Measurements from ENCODE around the gene EML4. TPM values are rescaled to one million over a fixed set of nuclear protein-coding genes. Genes with fewer than 3 reads are reported as not detected.
"Not testable (repeated sequence)": the region's sequence is repeated elsewhere in the genome, so short reads cannot be mapped to it uniquely, and the experiment has no call there.

The EML4 gene
- 83.2 and 95.8 TPM in 2 replicates for total RNA-seq

DNA sequence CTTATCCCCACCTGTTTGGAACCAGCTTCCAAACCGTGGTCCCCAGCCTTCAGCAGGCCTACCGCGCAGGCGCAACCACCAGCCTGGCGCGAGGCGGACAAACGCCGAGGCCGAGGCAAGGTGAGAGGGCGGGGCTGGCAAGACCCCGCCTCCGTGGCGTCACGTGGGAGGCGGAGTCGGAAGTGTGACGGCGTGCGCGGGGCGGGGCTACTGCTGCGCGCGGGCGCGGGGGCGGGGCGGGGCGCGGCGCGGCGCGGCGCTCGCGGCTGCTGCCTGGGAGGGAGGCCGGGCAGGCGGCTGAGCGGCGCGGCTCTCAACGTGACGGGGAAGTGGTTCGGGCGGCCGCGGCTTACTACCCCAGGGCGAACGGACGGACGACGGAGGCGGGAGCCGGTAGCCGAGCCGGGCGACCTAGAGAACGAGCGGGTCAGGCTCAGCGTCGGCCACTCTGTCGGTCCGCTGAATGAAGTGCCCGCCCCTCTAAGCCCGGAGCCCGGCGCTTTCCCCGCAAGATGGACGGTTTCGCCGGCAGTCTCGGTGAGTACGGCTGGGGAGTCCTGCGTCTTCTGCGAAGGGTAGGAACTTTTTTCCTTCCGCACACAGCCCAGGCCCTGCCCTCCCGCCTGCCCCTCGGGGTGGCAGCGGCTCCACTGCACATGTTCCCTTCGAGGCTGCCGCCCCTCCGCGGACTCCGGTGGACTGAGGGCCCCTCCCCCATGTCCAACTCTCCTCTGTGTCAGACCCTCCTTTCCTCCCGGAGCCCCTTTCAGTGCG, at the start of gene EML4:
Gene EML4, plus strand, starts transcription at position 254 of the 774 bp plus-strand sequence. Its CDS starts 259 bp downstream, at position 513.
- Mint-ChIP-seq H3K27me3 (no peaks in the 10 kb centered on the region), H3K4me1 (peaks cover 26% of the 10 kb centered on the region), H3K27ac (no peak within 1 kb of the TSS), H3K36me3 (ENCODE audit: low read depth) (peaks cover 4% of the 10 kb centered on the region), H3K4me3 (no peak within 1 kb of the TSS), H3K9me3 (no peaks in the 10 kb centered on the region)
- POLR2A ChIA-PET = interaction anchor here (0.5 to 5.9 kb wide), 13 partner anchors 23 to 69 kb away, joined by 3 to 62 read pairs (median 3); no protein-coding TSS in a partner anchor
- ATAC-seq (ENCODE audit: low read depth) (peak; percentile 88), DNase-seq (peak; percentile 97)
- TF ChIP-seq, protein P1, sequence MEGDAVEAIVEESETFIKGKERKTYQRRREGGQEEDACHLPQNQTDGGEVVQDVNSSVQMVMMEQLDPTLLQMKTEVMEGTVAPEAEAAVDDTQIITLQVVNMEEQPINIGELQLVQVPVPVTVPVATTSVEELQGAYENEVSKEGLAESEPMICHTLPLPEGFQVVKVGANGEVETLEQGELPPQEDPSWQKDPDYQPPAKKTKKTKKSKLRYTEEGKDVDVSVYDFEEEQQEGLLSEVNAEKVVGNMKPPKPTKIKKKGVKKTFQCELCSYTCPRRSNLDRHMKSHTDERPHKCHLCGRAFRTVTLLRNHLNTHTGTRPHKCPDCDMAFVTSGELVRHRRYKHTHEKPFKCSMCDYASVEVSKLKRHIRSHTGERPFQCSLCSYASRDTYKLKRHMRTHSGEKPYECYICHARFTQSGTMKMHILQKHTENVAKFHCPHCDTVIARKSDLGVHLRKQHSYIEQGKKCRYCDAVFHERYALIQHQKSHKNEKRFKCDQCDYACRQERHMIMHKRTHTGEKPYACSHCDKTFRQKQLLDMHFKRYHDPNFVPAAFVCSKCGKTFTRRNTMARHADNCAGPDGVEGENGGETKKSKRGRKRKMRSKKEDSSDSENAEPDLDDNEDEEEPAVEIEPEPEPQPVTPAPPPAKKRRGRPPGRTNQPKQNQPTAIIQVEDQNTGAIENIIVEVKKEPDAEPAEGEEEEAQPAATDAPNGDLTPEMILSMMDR (IDR thresholded peaks at IDR 0.05) = no peak
- intact Hi-C loops (cut with micrococcal nuclease) = loop anchor here (1.0 kb wide), 6 partner anchors 15 to 329 kb away; partner anchors contain the start of gene COX7A2L
- CTCF ChIA-PET = interaction anchor here (1.0 to 2.0 kb wide), 2 partner anchors 36 to 64 kb away, joined by 3 to 7 read pairs; no protein-coding TSS in a partner anchor

DNA sequence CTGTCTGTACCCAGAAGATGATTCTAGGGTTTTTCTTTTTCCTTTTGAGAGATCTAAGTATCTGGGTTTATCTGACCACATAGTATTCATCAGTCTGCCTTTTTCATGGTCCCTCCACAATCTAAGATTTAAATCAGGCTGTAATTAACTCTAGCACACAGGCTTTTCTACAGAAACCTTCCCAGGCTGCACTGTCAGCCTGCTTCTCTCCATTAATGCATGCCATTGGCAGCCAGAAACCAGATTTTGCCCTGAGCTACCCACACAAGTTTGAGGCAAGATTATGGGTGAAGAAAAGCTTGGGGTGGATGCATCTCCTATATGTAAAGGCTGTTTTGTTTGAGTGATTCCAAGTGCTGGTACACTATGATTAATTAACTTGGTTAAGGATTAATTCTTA, 45.7 kb upstream of the EML4 start:
- POLR2A ChIA-PET = interaction anchor here (1.1 to 7.2 kb wide), 3 partner anchors 10 to 17 kb away, joined by 3 to 53 read pairs (median 9); no protein-coding TSS in a partner anchor

DNA sequence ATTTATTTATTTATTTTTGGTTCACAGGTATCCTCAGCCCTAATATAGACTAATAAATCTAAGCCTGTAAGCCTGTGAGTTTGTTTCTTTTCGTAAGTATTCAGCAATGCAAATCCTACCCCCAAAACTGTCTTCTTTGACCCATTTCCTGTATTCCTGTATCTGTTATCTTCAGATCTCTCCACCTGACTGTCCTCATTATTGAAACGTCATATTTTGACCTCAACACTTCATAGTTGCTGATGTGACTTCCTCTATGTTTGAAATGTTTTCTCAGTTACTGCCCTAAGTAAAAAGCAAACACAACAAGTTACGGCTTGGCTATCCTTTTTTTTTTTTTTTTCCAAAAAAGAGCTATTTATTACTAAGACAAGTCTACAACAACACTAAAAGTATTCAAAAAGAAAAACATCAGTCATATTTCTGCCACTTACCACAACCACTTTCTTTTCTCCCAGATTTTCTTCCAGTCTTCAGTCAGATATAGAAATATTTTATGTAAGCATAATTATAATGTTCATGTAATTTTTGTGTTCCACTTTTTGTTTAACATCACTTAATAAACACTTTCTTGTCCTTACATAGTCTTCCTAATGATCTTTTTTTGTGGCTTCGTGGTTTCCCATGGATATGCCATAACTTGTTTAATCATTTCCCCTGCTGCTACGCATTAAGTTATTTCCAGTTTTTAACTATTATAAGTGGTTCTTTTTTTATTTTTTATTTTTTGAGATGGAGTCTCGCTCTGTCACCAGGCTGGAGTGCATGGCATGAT, 45.0 kb upstream of the EML4 start:
- peaks cover 73% of the 10 kb centered on the region for H3K4me1 Mint-ChIP-seq
- H3K36me3 Mint-ChIP-seq (ENCODE audit: low read depth) = no peaks in the 10 kb centered on the region
- H3K27ac Mint-ChIP-seq = peak overlapping the region; percentile 30
- no peaks in the 10 kb centered on the region for H3K9me3 Mint-ChIP-seq
- DNase-seq = no peak
- TF ChIP-seq, protein P1 (IDR thresholded peaks at IDR 0.05) = no peak
- no peaks in the 10 kb centered on the region for H3K27me3 Mint-ChIP-seq
- POLR2A ChIA-PET = interaction anchor here (0.7 to 7.2 kb wide), 7 partner anchors 9 to 47 kb away, joined by 3 to 53 read pairs (median 5); partner anchors contain the start of gene EML4
- CTCF ChIA-PET = interaction anchor here (1.0 to 3.0 kb wide), 3 partner anchors 19 to 72 kb away, joined by 4 to 8 read pairs (median 4); no protein-coding TSS in a partner anchor
- intact Hi-C loops (cut with micrococcal nuclease) = loop anchor here (1.0 kb wide), 1 partner anchor 9 kb away; no protein-coding TSS in a partner anchor
- H3K4me3 Mint-ChIP-seq = peak overlapping the region; percentile 16
- ATAC-seq (ENCODE audit: low read depth) = peak; percentile 63

More for the DNA sequence above, 45.7 kb upstream of the EML4 start:
- Mint-ChIP-seq H3K27me3 (no peaks in the 10 kb centered on the region), H3K36me3 (ENCODE audit: low read depth) (no peaks in the 10 kb centered on the region), H3K27ac (peak overlapping the region; percentile 38), H3K4me3 (peak overlapping the region; percentile 20), H3K9me3 (no peaks in the 10 kb centered on the region), H3K4me1 (peaks cover 73% of the 10 kb centered on the region)
- TF ChIP-seq, protein P1 (IDR thresholded peaks at IDR 0.05) = no peak
- ATAC-seq (ENCODE audit: low read depth) = no peak
- CTCF ChIA-PET = interaction anchor here (3.0 kb wide), 1 partner anchor 26 kb away, joined by 8 read pairs; no protein-coding TSS in a partner anchor
- DNase-seq = no peak
- intact Hi-C loops (cut with micrococcal nuclease) = no loop called here

DNA sequence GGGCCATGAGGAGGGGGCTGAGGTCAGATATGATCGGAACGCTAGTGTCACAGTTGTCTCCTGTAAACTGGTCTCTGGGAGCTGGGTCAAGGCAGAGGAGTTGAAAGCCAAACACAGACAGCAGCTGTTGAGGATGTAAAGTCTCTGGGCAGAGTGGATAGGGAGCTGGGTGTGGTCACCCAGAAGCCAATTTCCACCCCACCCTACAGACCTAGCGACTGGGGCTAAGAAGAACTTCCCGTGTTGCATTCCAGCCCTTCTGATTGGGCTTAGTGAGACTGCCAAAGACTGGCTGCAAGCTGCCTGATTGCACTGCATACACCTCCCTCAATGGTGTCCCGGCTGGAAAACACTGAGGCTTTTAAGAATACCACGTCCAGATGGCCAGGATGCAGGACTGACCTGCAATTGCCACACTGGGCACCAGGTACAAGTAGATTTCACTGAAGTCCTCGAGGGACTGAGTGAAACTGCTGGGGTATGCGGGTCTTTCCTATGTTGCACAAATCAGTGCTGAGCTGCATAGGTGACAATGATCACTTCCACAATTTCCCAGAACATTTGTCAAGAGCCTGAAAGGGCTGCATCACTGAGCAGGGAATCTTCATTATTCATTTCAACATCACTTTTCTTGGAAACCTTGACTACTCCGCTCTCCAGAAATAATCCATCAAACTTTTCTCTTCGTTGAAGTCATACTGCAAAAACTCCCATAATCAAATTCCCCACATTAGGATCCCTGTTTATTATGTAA, 43.1 kb upstream of the EML4 start:
- Mint-ChIP-seq H3K27ac (peak overlapping the region; percentile 24), H3K4me1 (peaks cover 79% of the 10 kb centered on the region), H3K36me3 (ENCODE audit: low read depth) (no peaks in the 10 kb centered on the region), H3K27me3 (no peaks in the 10 kb centered on the region), H3K4me3 (peak overlapping the region; percentile 35), H3K9me3 (no peaks in the 10 kb centered on the region)
- DNase-seq (no peak), ATAC-seq (ENCODE audit: low read depth) (no peak)
- intact Hi-C loops (cut with micrococcal nuclease) = no loop called here
- TF ChIP-seq, protein P1 (IDR thresholded peaks at IDR 0.05) = no peak
- ChIA-PET POLR2A (interaction anchor here (0.6 to 7.2 kb wide), 9 partner anchors 10 to 57 kb away, joined by 4 to 53 read pairs (median 8); no protein-coding TSS in a partner anchor), CTCF (interaction anchor here (0.6 to 1.1 kb wide), 2 partner anchors 21 to 70 kb away, joined by 3 to 4 read pairs; no protein-coding TSS in a partner anchor)

- DNase-seq; H3K36me3 Mint-ChIP-seq (ENCODE audit: low read depth); H3K9me3 Mint-ChIP-seq; H3K27me3 Mint-ChIP-seq; ATAC-seq (ENCODE audit: low read depth): not testable (repeated sequence)
- Mint-ChIP-seq H3K4me3 (peak overlapping the region; percentile 66), H3K27ac (peak overlapping the region; percentile 75), H3K4me1 (peaks cover 80% of the 10 kb centered on the region)
- CTCF ChIA-PET = interaction anchor here (1.7 kb wide), 1 partner anchor 21 kb away, joined by 4 read pairs; no protein-coding TSS in a partner anchor
- POLR2A ChIA-PET = interaction anchor here (0.6 to 7.2 kb wide), 9 partner anchors 8 to 56 kb away, joined by 3 to 53 read pairs (median 8); no protein-coding TSS in a partner anchor
- intact Hi-C loops (cut with micrococcal nuclease) = loop anchor here (1.0 kb wide), 1 partner anchor 9 kb away; no protein-coding TSS in a partner anchor
Observed at GRCh38 chr2:42126873-42127272, 42.3 kb upstream of the EML4 start.

All from activated B cell treated with CpG ODN at 0.5 μM for 24 hours (primary cell).